HCT116 (cell line): ENCODE measurements around the gene PCDH9. TPM values are rescaled to one million over a fixed set of nuclear protein-coding genes. Genes with fewer than 3 reads are reported as not detected.

Experiments used
- ATAC-seq: fragments of 200-7000 bp; cut with Tn5 transposase; 2 replicates; pipeline ENCODE4 v1.9.1; 2020; ENCODE audit warnings: mild to moderate bottlenecking, moderate library complexity
- BruUV-seq: library from RNA; stranded (reverse); fragments of 400-500 nt; replicated peaks from 2 replicates; lab custom pipeline; 2021; lab: Mats Ljungman, UMichigan
- CTCF ChIA-PET: fragments of 300-600 bp; sonication (Branson Sonifier 250); formaldehyde crosslinking; loops from one replicate; lab custom pipeline; 2021; ENCODE audit warnings: antibody characterized with exemption; lab: Charles Lee
- POLR2A ChIA-PET: fragments of 300-600, 350-600 bp; sonication (Branson Sonifier 250); formaldehyde crosslinking; loops from one replicate; lab custom pipeline; 2021; ENCODE audit warnings: antibody characterized with exemption; lab: Charles Lee
- RAD21 ChIA-PET, 2 experiments: fragments of 300-600 bp; sonication (Branson Sonifier 250); formaldehyde crosslinking; loops; one replicate each; lab custom pipeline; 2023; ENCODE audit warnings: low total read pairs in 2 of 2; ENCODE audit not compliant: uncharacterized antibody in 2 of 2, unreplicated experiment in 2 of 2, low non-redundant PET in 1 of 2; lab: Charles Lee
- DNase-seq: peaks from one replicate; pipeline ENCODE4 v3.0.0-alpha.2; 2010; ENCODE audit warnings: low read depth, low spot score
- H2AFZ ChIP-seq: fragments of 200-600 bp; shearing (Covaris generic), sonication (generic); 2 replicates; pipeline ENCODE4 v1.6.1; 2017; ENCODE audit warnings: low read depth, mixed run types, mixed read lengths, antibody characterized with exemption, low read length; ENCODE audit not compliant: poor library complexity, severe bottlenecking
- H3K27ac ChIP-seq: 2 replicates; pipeline ENCODE4 v1.5.1; 2012; ENCODE audit warnings: low read depth, low read length
- H3K27me3 ChIP-seq: fragments of 200-600 bp; sonication (generic); 2 replicates; pipeline ENCODE4 v1.6.1; 2016; ENCODE audit warnings: mixed run types, low read length, mixed read lengths; ENCODE audit not compliant: insufficient read depth
- H3K36me3 ChIP-seq, 2 experiments: fragments of 200-500 bp in 1 of 2; fragments of 200-600 bp in 1 of 2; sonication (Bioruptor generic) in 1 of 2; sonication (generic) in 1 of 2; 2 replicates each; pipeline versions ENCODE4 v1.5.1 to v1.6.1; 2014 to 2016; ENCODE audit warnings: low read length in 2 of 2, inconsistent platforms in 1 of 2, mixed read lengths in 1 of 2, mixed run types in 1 of 2; ENCODE audit not compliant: insufficient read depth in 2 of 2, control insufficient read depth in 1 of 2
- H3K4me1 ChIP-seq, 2 experiments: fragments of 200-600 bp in 1 of 2; sonication (generic) in 1 of 2; 2 replicates each; pipeline versions ENCODE4 v1.5.1 to v1.6.1; 2012 to 2017; ENCODE audit warnings: low read length in 2 of 2, inconsistent platforms in 1 of 2, mild to moderate bottlenecking in 1 of 2, mixed read lengths in 1 of 2, mixed run types in 1 of 2, moderate library complexity in 1 of 2; ENCODE audit not compliant: insufficient read depth in 2 of 2, control insufficient read depth in 1 of 2
- H3K4me2 ChIP-seq: fragments of 200-600 bp; sonication (generic); 2 replicates; pipeline ENCODE4 v1.6.1; 2017; ENCODE audit warnings: mixed run types, low read length, mixed read lengths
- H3K4me3 ChIP-seq, 2 experiments: fragments of 200-600 bp in 1 of 2; sonication (generic) in 1 of 2; replicated peaks in 1 of 2; 2 replicates each; pipeline ENCODE4 v1.5.1; 2011 to 2016; ENCODE audit warnings: low read length in 2 of 2, control low read depth in 1 of 2, low read depth in 1 of 2, mild to moderate bottlenecking in 1 of 2, mixed read lengths in 1 of 2, mixed run types in 1 of 2
- H3K79me2 ChIP-seq: fragments of 200-600 bp; sonication (generic); 2 replicates; pipeline ENCODE4 v1.6.1; 2017; ENCODE audit warnings: mild to moderate bottlenecking, mixed run types, low read length, moderate library complexity, mixed read lengths; ENCODE audit not compliant: insufficient read depth
- H3K9ac ChIP-seq: fragments of 200-600 bp; sonication (generic); 2 replicates; pipeline ENCODE4 v1.6.1; 2016; ENCODE audit warnings: low read length, mixed read lengths
- H3K9me2 ChIP-seq: fragments of 200-600 bp; sonication (generic), shearing (Covaris generic); 2 replicates; pipeline ENCODE4 v1.6.1; 2017; ENCODE audit warnings: mixed run types, mild to moderate bottlenecking, moderate library complexity; ENCODE audit not compliant: insufficient read depth
- H3K9me3 ChIP-seq, 2 experiments: fragments of 200-500 bp in 1 of 2; fragments of 200-600 bp in 1 of 2; sonication (Bioruptor generic) in 1 of 2; sonication (generic) in 1 of 2; 2 replicates each; pipeline ENCODE4 v1.6.1; 2014 to 2017; ENCODE audit warnings: low read length in 2 of 2, mixed read lengths in 2 of 2, inconsistent platforms in 1 of 2, low read depth in 1 of 2, mild to moderate bottlenecking in 1 of 2, mixed run types in 1 of 2, moderate library complexity in 1 of 2; ENCODE audit not compliant: control insufficient read depth in 1 of 2, insufficient read depth in 1 of 2
- H4K20me1 ChIP-seq: fragments of 200-600 bp; sonication (generic), shearing (Covaris generic); 2 replicates; pipeline ENCODE4 v1.6.1; 2017; ENCODE audit warnings: mixed run types, mild to moderate bottlenecking, moderate library complexity; ENCODE audit not compliant: insufficient read depth
- CEBPB ChIP-seq: IDR thresholded peaks from 2 replicates; pipeline ENCODE4 v1.6.1; 2012; ENCODE audit warnings: low read depth
- ELF1 ChIP-seq: IDR thresholded peaks from 2 replicates; pipeline ENCODE4 v1.6.1; 2012; ENCODE audit warnings: low read depth, borderline replicate concordance
- EZH2phosphoT487 ChIP-seq: fragments of 200-600 bp; IDR thresholded peaks from 2 replicates; pipeline ENCODE4 v1.6.1; 2018; ENCODE audit warnings: antibody characterized with exemption, borderline replicate concordance
- JUND ChIP-seq: IDR thresholded peaks from 2 replicates; pipeline ENCODE4 v1.6.1; 2012
- POLR2AphosphoS5 ChIP-seq: IDR thresholded peaks from 2 replicates; pipeline ENCODE4 v1.6.1; 2011; ENCODE audit warnings: mild to moderate bottlenecking, low read depth, low read length, moderate library complexity
- SP1 ChIP-seq: IDR thresholded peaks from 2 replicates; pipeline ENCODE4 v1.6.1; 2012; ENCODE audit warnings: low read depth
- SRF ChIP-seq: IDR thresholded peaks from 2 replicates; pipeline ENCODE4 v1.6.1; 2012; ENCODE audit warnings: low read depth
- TCF7L2 ChIP-seq: IDR thresholded peaks from 2 replicates; pipeline ENCODE4 v1.7.0; 2011; ENCODE audit warnings: borderline replicate concordance, inconsistent platforms; ENCODE audit not compliant: insufficient read depth, insufficient read length; ENCODE audit errors: extremely low read depth
- ZFX ChIP-seq: fragments of 450-650 bp; IDR thresholded peaks from 2 replicates; pipeline ENCODE4 v1.6.1; 2017
- ZNF274 ChIP-seq: fragments of 200-500 bp; sonication (Bioruptor generic); IDR thresholded peaks from 2 replicates; pipeline ENCODE4 v1.6.1; 2014; ENCODE audit warnings: mild to moderate bottlenecking, low read depth, low read length, inconsistent platforms
- intact Hi-C: fragments of 100-400 bp; cut with micrococcal nuclease; formaldehyde crosslinking; loops from 2 replicates; pipeline ENCODE4 v1.10.0; 2022
- total RNA-seq: library from RNA; stranded (reverse); gene quantifications from one replicate; pipeline ENCODE4 v1.2.1, GENCODE V29; 2021; ENCODE audit not compliant: unreplicated experiment
- TF ChIP-seq, protein P1 (sequence below): IDR thresholded peaks from 2 replicates; pipeline ENCODE4 v1.6.1; 2012; ENCODE audit warnings: low read depth
- TF ChIP-seq, protein P2 (sequence below): IDR thresholded peaks from 2 replicates; pipeline ENCODE4 v1.6.1; 2011; ENCODE audit warnings: mild to moderate bottlenecking, low read length, moderate library complexity; ENCODE audit not compliant: insufficient replicate concordance; ENCODE audit errors: extremely low read depth
- TF ChIP-seq, protein P3 (sequence below), 3 experiments: fragments of 200-600 bp in 1 of 3; sonication (generic) in 1 of 3; IDR thresholded peaks in 2 of 3; conservative IDR thresholded peaks in 1 of 3; 2 replicates each; pipeline ENCODE4 v1.5.1; 2012 to 2017; ENCODE audit warnings: low read depth in 2 of 3, low read length in 2 of 3, antibody characterized with exemption in 1 of 3, borderline replicate concordance in 1 of 3, control low read depth in 1 of 3, mild to moderate bottlenecking in 1 of 3, mixed read lengths in 1 of 3, mixed run types in 1 of 3, moderate library complexity in 1 of 3; ENCODE audit not compliant: insufficient read depth in 1 of 3

The PCDH9 gene
- total RNA-seq, 1 experiment from 2014 or later, result 0.02 TPM

DNA sequence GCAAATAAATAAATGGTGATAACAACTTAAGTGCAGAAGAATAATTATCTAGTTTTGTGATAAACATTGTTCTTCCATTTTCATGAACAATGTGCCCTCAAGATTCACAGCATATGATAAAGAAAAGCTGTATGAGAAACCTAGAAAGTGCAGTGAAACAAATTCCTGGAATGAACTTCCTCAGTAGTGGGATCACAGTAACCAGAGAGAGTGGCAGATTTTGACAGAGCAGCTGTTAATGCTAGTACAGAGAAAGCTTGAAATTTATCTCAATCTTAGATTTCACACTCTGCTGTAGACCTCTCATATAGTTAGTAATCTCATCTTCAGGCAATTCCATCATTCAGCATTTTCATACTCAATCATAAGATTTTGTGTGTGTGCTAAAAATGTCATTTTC is 664.9 kb downstream of the PCDH9 start (continued):
- TF ChIP-seq, protein P1, sequence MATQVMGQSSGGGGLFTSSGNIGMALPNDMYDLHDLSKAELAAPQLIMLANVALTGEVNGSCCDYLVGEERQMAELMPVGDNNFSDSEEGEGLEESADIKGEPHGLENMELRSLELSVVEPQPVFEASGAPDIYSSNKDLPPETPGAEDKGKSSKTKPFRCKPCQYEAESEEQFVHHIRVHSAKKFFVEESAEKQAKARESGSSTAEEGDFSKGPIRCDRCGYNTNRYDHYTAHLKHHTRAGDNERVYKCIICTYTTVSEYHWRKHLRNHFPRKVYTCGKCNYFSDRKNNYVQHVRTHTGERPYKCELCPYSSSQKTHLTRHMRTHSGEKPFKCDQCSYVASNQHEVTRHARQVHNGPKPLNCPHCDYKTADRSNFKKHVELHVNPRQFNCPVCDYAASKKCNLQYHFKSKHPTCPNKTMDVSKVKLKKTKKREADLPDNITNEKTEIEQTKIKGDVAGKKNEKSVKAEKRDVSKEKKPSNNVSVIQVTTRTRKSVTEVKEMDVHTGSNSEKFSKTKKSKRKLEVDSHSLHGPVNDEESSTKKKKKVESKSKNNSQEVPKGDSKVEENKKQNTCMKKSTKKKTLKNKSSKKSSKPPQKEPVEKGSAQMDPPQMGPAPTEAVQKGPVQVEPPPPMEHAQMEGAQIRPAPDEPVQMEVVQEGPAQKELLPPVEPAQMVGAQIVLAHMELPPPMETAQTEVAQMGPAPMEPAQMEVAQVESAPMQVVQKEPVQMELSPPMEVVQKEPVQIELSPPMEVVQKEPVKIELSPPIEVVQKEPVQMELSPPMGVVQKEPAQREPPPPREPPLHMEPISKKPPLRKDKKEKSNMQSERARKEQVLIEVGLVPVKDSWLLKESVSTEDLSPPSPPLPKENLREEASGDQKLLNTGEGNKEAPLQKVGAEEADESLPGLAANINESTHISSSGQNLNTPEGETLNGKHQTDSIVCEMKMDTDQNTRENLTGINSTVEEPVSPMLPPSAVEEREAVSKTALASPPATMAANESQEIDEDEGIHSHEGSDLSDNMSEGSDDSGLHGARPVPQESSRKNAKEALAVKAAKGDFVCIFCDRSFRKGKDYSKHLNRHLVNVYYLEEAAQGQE, result no peak
- no peak for TF ChIP-seq CEBPB

DNA sequence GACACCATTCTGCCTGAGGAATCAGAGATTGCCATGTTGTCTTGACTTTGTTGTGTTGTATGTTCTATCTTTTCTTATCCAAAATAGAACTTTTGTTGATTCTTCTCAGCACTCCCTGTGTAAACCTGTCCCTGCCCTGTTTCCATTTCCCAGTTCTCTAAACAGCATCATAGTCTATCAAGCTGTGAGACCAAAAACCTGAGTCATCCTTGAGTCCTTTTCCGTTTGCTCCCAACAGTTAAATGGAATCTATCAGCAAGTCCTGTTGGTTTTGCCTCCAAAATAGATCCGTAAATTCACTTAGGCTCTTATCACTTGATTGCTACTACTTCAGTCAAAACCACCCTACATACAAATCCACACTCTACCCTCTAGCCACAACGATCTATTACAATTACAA is 667.1 kb downstream of the PCDH9 start:
- DNase-seq (no peak), ATAC-seq (no peak)
- Histone ChIP-seq H3K36me3 (no peaks in the 10 kb centered on the region), H2AFZ (no peak overlapping the region), H3K4me2 (no peak overlapping the region), H3K27me3 (no peaks in the 10 kb centered on the region), H3K4me1 (no peaks in the 10 kb centered on the region), H3K4me3 (no peak overlapping the region), H3K9ac (no peak overlapping the region), H3K9me2 (no peaks in the 10 kb centered on the region), H3K79me2 (no peaks in the 10 kb centered on the region), H4K20me1 (no peaks in the 10 kb centered on the region), H3K27ac (no peak overlapping the region), H3K9me3 (no peaks in the 10 kb centered on the region)
- RAD21 ChIA-PET, result no interaction called here
- BruUV-seq, result no TSS peak
- intact Hi-C loops, result no loop called here
- CTCF ChIA-PET, result no interaction called here
- POLR2A ChIA-PET, result no interaction called here
- TF ChIP-seq ZFX, result no peak
- TF ChIP-seq, protein P2, sequence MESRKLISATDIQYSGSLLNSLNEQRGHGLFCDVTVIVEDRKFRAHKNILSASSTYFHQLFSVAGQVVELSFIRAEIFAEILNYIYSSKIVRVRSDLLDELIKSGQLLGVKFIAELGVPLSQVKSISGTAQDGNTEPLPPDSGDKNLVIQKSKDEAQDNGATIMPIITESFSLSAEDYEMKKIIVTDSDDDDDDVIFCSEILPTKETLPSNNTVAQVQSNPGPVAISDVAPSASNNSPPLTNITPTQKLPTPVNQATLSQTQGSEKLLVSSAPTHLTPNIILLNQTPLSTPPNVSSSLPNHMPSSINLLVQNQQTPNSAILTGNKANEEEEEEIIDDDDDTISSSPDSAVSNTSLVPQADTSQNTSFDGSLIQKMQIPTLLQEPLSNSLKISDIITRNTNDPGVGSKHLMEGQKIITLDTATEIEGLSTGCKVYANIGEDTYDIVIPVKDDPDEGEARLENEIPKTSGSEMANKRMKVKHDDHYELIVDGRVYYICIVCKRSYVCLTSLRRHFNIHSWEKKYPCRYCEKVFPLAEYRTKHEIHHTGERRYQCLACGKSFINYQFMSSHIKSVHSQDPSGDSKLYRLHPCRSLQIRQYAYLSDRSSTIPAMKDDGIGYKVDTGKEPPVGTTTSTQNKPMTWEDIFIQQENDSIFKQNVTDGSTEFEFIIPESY, result no peak
- TF ChIP-seq, protein P3, sequence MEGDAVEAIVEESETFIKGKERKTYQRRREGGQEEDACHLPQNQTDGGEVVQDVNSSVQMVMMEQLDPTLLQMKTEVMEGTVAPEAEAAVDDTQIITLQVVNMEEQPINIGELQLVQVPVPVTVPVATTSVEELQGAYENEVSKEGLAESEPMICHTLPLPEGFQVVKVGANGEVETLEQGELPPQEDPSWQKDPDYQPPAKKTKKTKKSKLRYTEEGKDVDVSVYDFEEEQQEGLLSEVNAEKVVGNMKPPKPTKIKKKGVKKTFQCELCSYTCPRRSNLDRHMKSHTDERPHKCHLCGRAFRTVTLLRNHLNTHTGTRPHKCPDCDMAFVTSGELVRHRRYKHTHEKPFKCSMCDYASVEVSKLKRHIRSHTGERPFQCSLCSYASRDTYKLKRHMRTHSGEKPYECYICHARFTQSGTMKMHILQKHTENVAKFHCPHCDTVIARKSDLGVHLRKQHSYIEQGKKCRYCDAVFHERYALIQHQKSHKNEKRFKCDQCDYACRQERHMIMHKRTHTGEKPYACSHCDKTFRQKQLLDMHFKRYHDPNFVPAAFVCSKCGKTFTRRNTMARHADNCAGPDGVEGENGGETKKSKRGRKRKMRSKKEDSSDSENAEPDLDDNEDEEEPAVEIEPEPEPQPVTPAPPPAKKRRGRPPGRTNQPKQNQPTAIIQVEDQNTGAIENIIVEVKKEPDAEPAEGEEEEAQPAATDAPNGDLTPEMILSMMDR (IDR thresholded peaks at IDR 0.05 in 2 of 3, conservative IDR thresholded peaks at IDR 0.05 in 1 of 3; ENCODE audit: borderline replicate concordance in 1 of 3, insufficient read depth in 1 of 3, low read depth in 2 of 3, low read length in 2 of 3), result no peak
- TF ChIP-seq, protein P1, result no peak
- no peak for TF ChIP-seq JUND
- no peak for TF ChIP-seq POLR2AphosphoS5
- TF ChIP-seq SRF, result no peak
- TF ChIP-seq ELF1, result no peak
- TF ChIP-seq EZH2phosphoT487, result no peak
- TF ChIP-seq SP1, result no peak
- TF ChIP-seq ZNF274, result no peak
- TF ChIP-seq TCF7L2, result no peak
